Measurements from ENCODE around the gene TEAD1. TPM values are rescaled to one million over a fixed set of nuclear protein-coding genes. Genes with fewer than 3 reads are reported as not detected.

TEAD1 gene
- total RNA-seq, 2 donors from 2014 or later = 76.4 to 94.4 TPM

DNA sequence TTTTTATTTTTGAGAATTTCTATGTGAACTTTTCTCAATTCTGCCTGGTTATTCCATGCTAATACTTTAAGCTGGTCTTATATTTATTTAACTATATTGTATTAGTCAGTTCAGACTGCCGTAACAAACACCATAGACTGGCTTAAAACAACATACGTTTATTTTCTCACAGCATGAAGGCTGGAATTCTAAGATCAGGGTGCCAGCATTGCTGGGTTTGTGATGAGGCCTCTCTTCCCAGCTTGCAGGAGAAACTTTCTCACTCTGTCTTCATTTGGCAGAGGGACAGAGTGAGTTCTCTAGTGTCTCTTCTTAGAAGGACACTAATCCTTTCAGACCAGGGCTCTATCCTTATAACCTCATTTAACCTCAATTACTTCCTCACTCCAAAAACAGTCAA is 16.2 kb upstream of the TEAD1 start:
- no peaks in the 10 kb centered on the region for H3K4me1 Mint-ChIP-seq
- DNase-seq = no peak
- no peak overlapping the region for H3K27ac ChIP-seq (ENCODE audit: low read depth, low read length)
- H3K9me3 Mint-ChIP-seq = peaks cover 18% of the 10 kb centered on the region
- TF ChIP-seq, protein P1, sequence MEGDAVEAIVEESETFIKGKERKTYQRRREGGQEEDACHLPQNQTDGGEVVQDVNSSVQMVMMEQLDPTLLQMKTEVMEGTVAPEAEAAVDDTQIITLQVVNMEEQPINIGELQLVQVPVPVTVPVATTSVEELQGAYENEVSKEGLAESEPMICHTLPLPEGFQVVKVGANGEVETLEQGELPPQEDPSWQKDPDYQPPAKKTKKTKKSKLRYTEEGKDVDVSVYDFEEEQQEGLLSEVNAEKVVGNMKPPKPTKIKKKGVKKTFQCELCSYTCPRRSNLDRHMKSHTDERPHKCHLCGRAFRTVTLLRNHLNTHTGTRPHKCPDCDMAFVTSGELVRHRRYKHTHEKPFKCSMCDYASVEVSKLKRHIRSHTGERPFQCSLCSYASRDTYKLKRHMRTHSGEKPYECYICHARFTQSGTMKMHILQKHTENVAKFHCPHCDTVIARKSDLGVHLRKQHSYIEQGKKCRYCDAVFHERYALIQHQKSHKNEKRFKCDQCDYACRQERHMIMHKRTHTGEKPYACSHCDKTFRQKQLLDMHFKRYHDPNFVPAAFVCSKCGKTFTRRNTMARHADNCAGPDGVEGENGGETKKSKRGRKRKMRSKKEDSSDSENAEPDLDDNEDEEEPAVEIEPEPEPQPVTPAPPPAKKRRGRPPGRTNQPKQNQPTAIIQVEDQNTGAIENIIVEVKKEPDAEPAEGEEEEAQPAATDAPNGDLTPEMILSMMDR (conservative IDR thresholded peaks at IDR 0.05) = no peak
- H3K36me3 Mint-ChIP-seq (ENCODE audit: low read depth) = peaks cover 3% of the 10 kb centered on the region
- H3K27me3 Mint-ChIP-seq (ENCODE audit: insufficient read depth) = no peaks in the 10 kb centered on the region
- no peak overlapping the region for H3K27ac Mint-ChIP-seq
- 67 to 72% methylated on average over 1 to 2 of the region's 2 CpGs for WGBS, 2 experiments (ENCODE audit: insufficient coverage in 1 of 2, insufficient read length in 1 of 2)
- no peaks in the 10 kb centered on the region for H3K36me3 ChIP-seq (ENCODE audit: control insufficient read depth, insufficient read depth, low read length)
- H3K9me3 ChIP-seq (ENCODE audit: control insufficient read depth, low read length) = peaks cover 19% of the 10 kb centered on the region
- no peaks in the 10 kb centered on the region for H3K4me1 ChIP-seq (ENCODE audit: control insufficient read depth, insufficient read depth, low read length)
- H3K9ac ChIP-seq (ENCODE audit: extremely low read depth, low read length, poor library complexity, severe bottlenecking) = no peak overlapping the region
- H3K4me3 ChIP-seq (ENCODE audit: low read length) = no peak overlapping the region
- no peak overlapping the region for H3K4me3 Mint-ChIP-seq
- no peaks in the 10 kb centered on the region for H3K27me3 ChIP-seq (ENCODE audit: control insufficient read depth, insufficient read depth, low read length, poor library complexity, severe bottlenecking)

GRCh38 chr11:12662101-12662689 is 12.0 kb upstream of the TEAD1 start:
- no peaks in the 10 kb centered on the region for H3K9me3 ChIP-seq (ENCODE audit: control insufficient read depth, low read length)
- Mint-ChIP-seq H3K27ac (no peak overlapping the region), H3K27me3 (ENCODE audit: insufficient read depth) (peaks cover 12% of the 10 kb centered on the region), H3K4me1 (no peaks in the 10 kb centered on the region), H3K36me3 (ENCODE audit: low read depth) (no peaks in the 10 kb centered on the region), H3K9me3 (no peaks in the 10 kb centered on the region), H3K4me3 (no peak overlapping the region)
- no peak overlapping the region for H3K9ac ChIP-seq (ENCODE audit: extremely low read depth, low read length, poor library complexity, severe bottlenecking)
- TF ChIP-seq, protein P1 (conservative IDR thresholded peaks at IDR 0.05) = no peak
- H3K27ac ChIP-seq (ENCODE audit: low read depth, low read length) = no peak overlapping the region
- no peaks in the 10 kb centered on the region for H3K36me3 ChIP-seq (ENCODE audit: control insufficient read depth, insufficient read depth, low read length)
- H3K27me3 ChIP-seq (ENCODE audit: control insufficient read depth, insufficient read depth, low read length, poor library complexity, severe bottlenecking) = peaks cover 8% of the 10 kb centered on the region
- WGBS, 2 experiments (ENCODE audit: insufficient coverage in 1 of 2, insufficient read length in 1 of 2) = 87 to 90% methylated on average over 8 of the region's 8 CpGs
- no peak for DNase-seq
- H3K4me3 ChIP-seq (ENCODE audit: low read length) = no peak overlapping the region
- no peaks in the 10 kb centered on the region for H3K4me1 ChIP-seq (ENCODE audit: control insufficient read depth, insufficient read depth, low read length)

- H3K4me3 Mint-ChIP-seq = no peak overlapping the region
- Histone ChIP-seq H3K27ac (ENCODE audit: low read depth, low read length) (no peak overlapping the region), H3K9ac (ENCODE audit: extremely low read depth, low read length, poor library complexity, severe bottlenecking) (no peak overlapping the region), H3K36me3 (ENCODE audit: control insufficient read depth, insufficient read depth, low read length) (no peaks in the 10 kb centered on the region), H3K27me3 (ENCODE audit: control insufficient read depth, insufficient read depth, low read length, poor library complexity, severe bottlenecking) (peaks cover 8% of the 10 kb centered on the region), H3K4me1 (ENCODE audit: control insufficient read depth, insufficient read depth, low read length) (no peaks in the 10 kb centered on the region), H3K9me3 (ENCODE audit: control insufficient read depth, low read length) (peaks cover 4% of the 10 kb centered on the region), H3K4me3 (ENCODE audit: low read length) (no peak overlapping the region)
- H3K9me3 Mint-ChIP-seq = peaks cover 5% of the 10 kb centered on the region
- no peak overlapping the region for H3K27ac Mint-ChIP-seq
- no peaks in the 10 kb centered on the region for H3K36me3 Mint-ChIP-seq (ENCODE audit: low read depth)
- DNase-seq = no peak
- TF ChIP-seq, protein P1 (conservative IDR thresholded peaks at IDR 0.05) = no peak
- peaks cover 12% of the 10 kb centered on the region for H3K27me3 Mint-ChIP-seq (ENCODE audit: insufficient read depth)
- no peaks in the 10 kb centered on the region for H3K4me1 Mint-ChIP-seq
- 95 to 100% methylated on average over 1 of the region's 1 CpG for WGBS, 2 experiments (ENCODE audit: insufficient coverage in 1 of 2, insufficient read length in 1 of 2)
Observed at GRCh38 chr11:12664385-12664784, 9.8 kb upstream of the TEAD1 start.
